Measurements from ENCODE around the gene NAV3.

NAV3 gene

GRCh38 chr12:78171061-78171460 lies 340.4 kb downstream of the NAV3 start:
- no peak overlapping the region for H3K27ac ChIP-seq (ENCODE audit: low read length)
- no peaks in the 10 kb centered on the region for H3K36me3 ChIP-seq (ENCODE audit: control insufficient read depth in 1 of 2, insufficient read depth in 2 of 2, low read length in 2 of 2)
- H3K27me3 ChIP-seq (ENCODE audit: low read depth, low read length): no peaks in the 10 kb centered on the region
- no peaks in the 10 kb centered on the region for H3K4me1 ChIP-seq (ENCODE audit: control insufficient read depth in 1 of 2, insufficient read depth in 2 of 2, low read length in 2 of 2)
- no peak overlapping the region for H3K4me3 ChIP-seq (ENCODE audit: low read depth in 1 of 2, low read length in 2 of 2)
- no peaks in the 10 kb centered on the region for H3K9me3 ChIP-seq (ENCODE audit: control insufficient read depth in 1 of 2, low read length in 2 of 2)

GRCh38 chr12:78176643-78177042 lies 345.9 kb downstream of the NAV3 start:
- Histone ChIP-seq H3K36me3 (ENCODE audit: control insufficient read depth in 1 of 2, insufficient read depth in 2 of 2, low read length in 2 of 2) (peaks cover 0 to 4% of the 10 kb centered on the region in 2 donors), H3K27ac (ENCODE audit: low read length) (no peak overlapping the region), H3K4me3 (ENCODE audit: low read depth in 1 of 2, low read length in 2 of 2) (no peak overlapping the region), H3K9me3 (ENCODE audit: control insufficient read depth in 1 of 2, low read length in 2 of 2) (no peaks in the 10 kb centered on the region), H3K4me1 (ENCODE audit: control insufficient read depth in 1 of 2, insufficient read depth in 2 of 2, low read length in 2 of 2) (no peaks in the 10 kb centered on the region), H3K27me3 (ENCODE audit: low read depth, low read length) (no peaks in the 10 kb centered on the region)

- H3K4me1 ChIP-seq (ENCODE audit: control insufficient read depth in 1 of 2, insufficient read depth in 2 of 2, low read length in 2 of 2): no peaks in the 10 kb centered on the region
Observed at GRCh38 chr12:78177298-78177697, 346.6 kb downstream of the NAV3 start.

GRCh38 chr12:78179346-78179745 lies 348.7 kb downstream of the NAV3 start:
- H3K27ac ChIP-seq (ENCODE audit: low read length): no peak overlapping the region
- no peaks in the 10 kb centered on the region for H3K9me3 ChIP-seq (ENCODE audit: control insufficient read depth in 1 of 2, low read length in 2 of 2)
- peaks cover 0 to 4% of the 10 kb centered on the region in 2 donors for H3K36me3 ChIP-seq (ENCODE audit: control insufficient read depth in 1 of 2, insufficient read depth in 2 of 2, low read length in 2 of 2)
- H3K27me3 ChIP-seq (ENCODE audit: low read depth, low read length): no peaks in the 10 kb centered on the region
- H3K4me1 ChIP-seq (ENCODE audit: control insufficient read depth in 1 of 2, insufficient read depth in 2 of 2, low read length in 2 of 2): no peaks in the 10 kb centered on the region
- H3K4me3 ChIP-seq (ENCODE audit: low read depth in 1 of 2, low read length in 2 of 2): no peak overlapping the region

More at GRCh38 chr12:78177298-78177697, 346.6 kb downstream of the NAV3 start:
- Histone ChIP-seq H3K4me3 (ENCODE audit: low read depth in 1 of 2, low read length in 2 of 2) (no peak overlapping the region), H3K27me3 (ENCODE audit: low read depth, low read length) (no peaks in the 10 kb centered on the region), H3K27ac (ENCODE audit: low read length) (no peak overlapping the region), H3K9me3 (ENCODE audit: control insufficient read depth in 1 of 2, low read length in 2 of 2) (no peaks in the 10 kb centered on the region), H3K36me3 (ENCODE audit: control insufficient read depth in 1 of 2, insufficient read depth in 2 of 2, low read length in 2 of 2) (peaks cover 0 to 4% of the 10 kb centered on the region in 2 donors)

- no peak overlapping the region for H3K27ac ChIP-seq (ENCODE audit: low read length)
- H3K27me3 ChIP-seq (ENCODE audit: low read depth, low read length): no peaks in the 10 kb centered on the region
- H3K4me3 ChIP-seq (ENCODE audit: low read depth in 1 of 2, low read length in 2 of 2): no peak overlapping the region
- H3K9me3 ChIP-seq (ENCODE audit: control insufficient read depth in 1 of 2, low read length in 2 of 2): no peaks in the 10 kb centered on the region
- H3K4me1 ChIP-seq (ENCODE audit: control insufficient read depth in 1 of 2, insufficient read depth in 2 of 2, low read length in 2 of 2): no peaks in the 10 kb centered on the region
- peaks cover 0 to 2% of the 10 kb centered on the region in 2 donors for H3K36me3 ChIP-seq (ENCODE audit: control insufficient read depth in 1 of 2, insufficient read depth in 2 of 2, low read length in 2 of 2)
Observed at GRCh38 chr12:78181544-78182162, 351.0 kb downstream of the NAV3 start.

- no peaks in the 10 kb centered on the region for H3K27me3 ChIP-seq (ENCODE audit: low read depth, low read length)
- H3K36me3 ChIP-seq (ENCODE audit: control insufficient read depth in 1 of 2, insufficient read depth in 2 of 2, low read length in 2 of 2): no peaks in the 10 kb centered on the region
- H3K4me3 ChIP-seq (ENCODE audit: low read depth in 1 of 2, low read length in 2 of 2): no peak overlapping the region
- H3K9me3 ChIP-seq (ENCODE audit: control insufficient read depth in 1 of 2, low read length in 2 of 2): no peaks in the 10 kb centered on the region
- no peaks in the 10 kb centered on the region for H3K4me1 ChIP-seq (ENCODE audit: control insufficient read depth in 1 of 2, insufficient read depth in 2 of 2, low read length in 2 of 2)
- no peak overlapping the region for H3K27ac ChIP-seq (ENCODE audit: low read length)
Observed at GRCh38 chr12:78183824-78184223, 353.1 kb downstream of the NAV3 start.

- no peaks in the 10 kb centered on the region for H3K36me3 ChIP-seq (ENCODE audit: control insufficient read depth in 1 of 2, insufficient read depth in 2 of 2, low read length in 2 of 2)
- no peaks in the 10 kb centered on the region for H3K9me3 ChIP-seq (ENCODE audit: control insufficient read depth in 1 of 2, low read length in 2 of 2)
- H3K27ac ChIP-seq (ENCODE audit: low read length): no peak overlapping the region
- H3K4me1 ChIP-seq (ENCODE audit: control insufficient read depth in 1 of 2, insufficient read depth in 2 of 2, low read length in 2 of 2): no peaks in the 10 kb centered on the region
- no peak overlapping the region for H3K4me3 ChIP-seq (ENCODE audit: low read depth in 1 of 2, low read length in 2 of 2)
- no peaks in the 10 kb centered on the region for H3K27me3 ChIP-seq (ENCODE audit: low read depth, low read length)
Observed at GRCh38 chr12:78185109-78185508, 354.4 kb downstream of the NAV3 start.

GRCh38 chr12:78185651-78186050 lies 355.0 kb downstream of the NAV3 start:
- Histone ChIP-seq H3K27me3 (ENCODE audit: low read depth, low read length) (no peaks in the 10 kb centered on the region), H3K4me1 (ENCODE audit: control insufficient read depth in 1 of 2, insufficient read depth in 2 of 2, low read length in 2 of 2) (no peaks in the 10 kb centered on the region)

GRCh38 chr12:78186670-78187069 lies 356.0 kb downstream of the NAV3 start:
- Histone ChIP-seq H3K36me3 (ENCODE audit: control insufficient read depth in 1 of 2, insufficient read depth in 2 of 2, low read length in 2 of 2) (no peaks in the 10 kb centered on the region), H3K4me1 (ENCODE audit: control insufficient read depth in 1 of 2, insufficient read depth in 2 of 2, low read length in 2 of 2) (no peaks in the 10 kb centered on the region), H3K9me3 (ENCODE audit: control insufficient read depth in 1 of 2, low read length in 2 of 2) (no peaks in the 10 kb centered on the region), H3K27me3 (ENCODE audit: low read depth, low read length) (no peaks in the 10 kb centered on the region), H3K27ac (ENCODE audit: low read length) (no peak overlapping the region), H3K4me3 (ENCODE audit: low read depth in 1 of 2, low read length in 2 of 2) (no peak overlapping the region)

More at GRCh38 chr12:78185651-78186050, 355.0 kb downstream of the NAV3 start:
- H3K9me3 ChIP-seq (ENCODE audit: control insufficient read depth in 1 of 2, low read length in 2 of 2): no peaks in the 10 kb centered on the region
- H3K4me3 ChIP-seq (ENCODE audit: low read depth in 1 of 2, low read length in 2 of 2): no peak overlapping the region
- H3K27ac ChIP-seq (ENCODE audit: low read length): no peak overlapping the region
- no peaks in the 10 kb centered on the region for H3K36me3 ChIP-seq (ENCODE audit: control insufficient read depth in 1 of 2, insufficient read depth in 2 of 2, low read length in 2 of 2)

GRCh38 chr12:78187741-78188140 lies 357.0 kb downstream of the NAV3 start:
- Histone ChIP-seq H3K36me3 (ENCODE audit: control insufficient read depth in 1 of 2, insufficient read depth in 2 of 2, low read length in 2 of 2) (no peaks in the 10 kb centered on the region), H3K27me3 (ENCODE audit: low read depth, low read length) (no peaks in the 10 kb centered on the region)

GRCh38 chr12:78189656-78190055 lies 359.0 kb downstream of the NAV3 start:
- no peaks in the 10 kb centered on the region for H3K36me3 ChIP-seq (ENCODE audit: control insufficient read depth in 1 of 2, insufficient read depth in 2 of 2, low read length in 2 of 2)
- H3K9me3 ChIP-seq (ENCODE audit: control insufficient read depth in 1 of 2, low read length in 2 of 2): no peaks in the 10 kb centered on the region
- no peaks in the 10 kb centered on the region for H3K27me3 ChIP-seq (ENCODE audit: low read depth, low read length)
- no peak overlapping the region for H3K4me3 ChIP-seq (ENCODE audit: low read depth in 1 of 2, low read length in 2 of 2)
- H3K27ac ChIP-seq (ENCODE audit: low read length): no peak overlapping the region
- H3K4me1 ChIP-seq (ENCODE audit: control insufficient read depth in 1 of 2, insufficient read depth in 2 of 2, low read length in 2 of 2): no peaks in the 10 kb centered on the region

More at GRCh38 chr12:78187741-78188140, 357.0 kb downstream of the NAV3 start:
- H3K27ac ChIP-seq (ENCODE audit: low read length): no peak overlapping the region
- no peaks in the 10 kb centered on the region for H3K4me1 ChIP-seq (ENCODE audit: control insufficient read depth in 1 of 2, insufficient read depth in 2 of 2, low read length in 2 of 2)
- no peak overlapping the region for H3K4me3 ChIP-seq (ENCODE audit: low read depth in 1 of 2, low read length in 2 of 2)
- no peaks in the 10 kb centered on the region for H3K9me3 ChIP-seq (ENCODE audit: control insufficient read depth in 1 of 2, low read length in 2 of 2)

GRCh38 chr12:78191611-78192010 lies 360.9 kb downstream of the NAV3 start:
- Histone ChIP-seq H3K27ac (ENCODE audit: low read length) (no peak overlapping the region), H3K4me1 (ENCODE audit: control insufficient read depth in 1 of 2, insufficient read depth in 2 of 2, low read length in 2 of 2) (no peaks in the 10 kb centered on the region), H3K4me3 (ENCODE audit: low read depth in 1 of 2, low read length in 2 of 2) (no peak overlapping the region), H3K36me3 (ENCODE audit: control insufficient read depth in 1 of 2, insufficient read depth in 2 of 2, low read length in 2 of 2) (no peaks in the 10 kb centered on the region), H3K9me3 (ENCODE audit: control insufficient read depth in 1 of 2, low read length in 2 of 2) (no peaks in the 10 kb centered on the region), H3K27me3 (ENCODE audit: low read depth, low read length) (no peaks in the 10 kb centered on the region)

All from muscle layer of duodenum (tissue), 2 donors.